T follicular helper cell (primary cell): ENCODE data around the gene ASTN2.
"Not testable (repeated sequence)": the region's sequence is repeated elsewhere in the genome, so short reads cannot be mapped to it uniquely, and the experiment has no call there.

Source experiments
- DNase-seq: peaks from one replicate; pipeline ENCODE4 v3.0.0-alpha.2; 2020; ENCODE audit warnings: low read depth

ASTN2 gene

GRCh38 chr9:116460026-116460425 is 954.8 kb downstream of the ASTN2 start:
- no peak for DNase-seq

GRCh38 chr9:116459576-116459975 is 955.3 kb downstream of the ASTN2 start:
- no peak for DNase-seq

- DNase-seq = no peak
Measured at GRCh38 chr9:116456490-116457088, 958.3 kb downstream of the ASTN2 start.

- not testable (repeated sequence) for DNase-seq
Measured at GRCh38 chr9:116454539-116454938, 960.3 kb downstream of the ASTN2 start.

GRCh38 chr9:116453785-116454184 is 961.1 kb downstream of the ASTN2 start:
- no peak for DNase-seq

GRCh38 chr9:116452634-116453033 is 962.2 kb downstream of the ASTN2 start:
- no peak for DNase-seq

- DNase-seq = no peak
Measured at GRCh38 chr9:116452227-116452626, 962.6 kb downstream of the ASTN2 start.

- DNase-seq = no peak
Measured at GRCh38 chr9:116451500-116452115, 963.2 kb downstream of the ASTN2 start.

GRCh38 chr9:116450378-116451139 is 964.3 kb downstream of the ASTN2 start:
- no peak for DNase-seq

- DNase-seq = no peak
Measured at GRCh38 chr9:116449949-116450348, 964.9 kb downstream of the ASTN2 start.

GRCh38 chr9:116448431-116448830 is 966.4 kb downstream of the ASTN2 start:
- no peak for DNase-seq

GRCh38 chr9:116447934-116448333 is 966.9 kb downstream of the ASTN2 start:
- DNase-seq = no peak

GRCh38 chr9:116442528-116442927 is 972.3 kb downstream of the ASTN2 start:
- DNase-seq = no peak

- DNase-seq = no peak
Measured at GRCh38 chr9:116437411-116438370, 977.2 kb downstream of the ASTN2 start.

- no peak for DNase-seq
Measured at GRCh38 chr9:116436121-116436520, 978.7 kb downstream of the ASTN2 start.

- no peak for DNase-seq
Measured at GRCh38 chr9:116435706-116436105, 979.2 kb downstream of the ASTN2 start.

- no peak for DNase-seq
Measured at GRCh38 chr9:116434314-116434713, 980.5 kb downstream of the ASTN2 start.

- no peak for DNase-seq
Measured at GRCh38 chr9:116432051-116432450, 982.8 kb downstream of the ASTN2 start.

- DNase-seq = no peak
Measured at GRCh38 chr9:116430849-116431248, 984.0 kb downstream of the ASTN2 start.

- no peak for DNase-seq
Measured at GRCh38 chr9:116425244-116425643, 989.6 kb downstream of the ASTN2 start.

- no peak for DNase-seq
Measured at GRCh38 chr9:116423149-116423548, 991.7 kb downstream of the ASTN2 start.
